Ramos (cell line): ENCODE data around the gene KLF8.

Source experiments
- in situ Hi-C: fragments of 300-500 bp; cut with MboI; formaldehyde crosslinking; loops from one replicate; pipeline ENCODE4 v1.14.3; 2022; ENCODE audit warnings: low sequenced_read_pairs; ENCODE audit not compliant: unreplicated experiment

KLF8 gene

GRCh38 chrX:56308726-56309125, 76.6 kb downstream of the KLF8 start:
- in situ Hi-C loops: no loop called here

GRCh38 chrX:56309881-56310280, 77.7 kb downstream of the KLF8 start:
- in situ Hi-C loops: no loop called here

- in situ Hi-C loops: no loop called here
These were observed 78.4 kb downstream of the KLF8 start for GRCh38 chrX:56310581-56310980.

- in situ Hi-C loops: no loop called here
These were observed 81.2 kb downstream of the KLF8 start for GRCh38 chrX:56313308-56313707.

GRCh38 chrX:56314334-56314733, 82.2 kb downstream of the KLF8 start:
- in situ Hi-C loops: no loop called here

- in situ Hi-C loops: no loop called here
These were observed 85.9 kb downstream of the KLF8 start for GRCh38 chrX:56318076-56318475.

DNA sequence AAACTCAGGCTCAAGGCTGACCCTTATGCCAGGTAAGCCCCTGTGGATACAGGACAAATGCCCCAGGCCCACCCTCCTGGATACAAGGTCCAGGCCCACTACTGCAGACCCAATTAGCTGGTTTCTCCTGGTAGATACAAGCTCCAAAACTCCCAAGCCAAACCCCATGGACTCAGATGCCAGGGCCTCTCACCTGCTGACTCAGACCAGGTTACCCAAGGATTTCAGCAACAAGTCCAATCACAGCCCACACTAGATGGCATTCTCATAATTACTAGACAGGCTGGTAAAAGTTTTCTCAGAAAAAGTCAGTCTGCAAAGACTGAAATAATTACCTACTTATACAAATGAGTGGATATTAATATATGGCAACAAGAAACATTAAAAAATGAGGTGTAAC, 87.0 kb downstream of the KLF8 start:
- in situ Hi-C loops: no loop called here
